WTC11 (cell line): ENCODE data around the gene VTN. TPM values are rescaled to one million over a fixed set of nuclear protein-coding genes. Genes with fewer than 3 reads are reported as not detected.

ENCODE experiments used
- ARID4B ChIP-seq: sonication (generic); formaldehyde crosslinking; IDR thresholded peaks from 2 replicates; pipeline ENCODE4 v1.8.0; 2023; ENCODE audit warnings: missing genetic modification reagents, mild to moderate bottlenecking, borderline replicate concordance
- ATF6 ChIP-seq: sonication (generic); formaldehyde crosslinking; IDR thresholded peaks from 2 replicates; pipeline ENCODE4 v1.8.1; 2023; ENCODE audit warnings: mild to moderate bottlenecking, missing genetic modification reagents
- E2F4 ChIP-seq: sonication (generic); formaldehyde crosslinking; IDR thresholded peaks from 2 replicates; pipeline ENCODE4 v1.8.1; 2022; ENCODE audit warnings: low read depth, mild to moderate bottlenecking, moderate library complexity, missing genetic modification reagents, borderline replicate concordance
- ESRRA ChIP-seq: sonication (generic); formaldehyde crosslinking; IDR thresholded peaks from 2 replicates; pipeline ENCODE4 v1.8.1; 2022; ENCODE audit warnings: mild to moderate bottlenecking, missing genetic modification reagents, borderline replicate concordance
- FOXK1 ChIP-seq: sonication (generic); formaldehyde crosslinking; IDR thresholded peaks from 2 replicates; pipeline ENCODE4 v1.8.0; 2022; ENCODE audit warnings: mild to moderate bottlenecking, moderate library complexity, missing genetic modification reagents
- FOXP1 ChIP-seq: sonication (generic); formaldehyde crosslinking; IDR thresholded peaks from 2 replicates; pipeline ENCODE4 v1.8.0; 2022; ENCODE audit warnings: missing genetic modification reagents, mild to moderate bottlenecking, moderate library complexity, borderline replicate concordance
- HMGA2 ChIP-seq: fragments of 250-450 bp; sonication (Bioruptor Pico); IDR thresholded peaks from 2 replicates; pipeline ENCODE4 v1.4.0; 2021; ENCODE audit warnings: mild to moderate bottlenecking, moderate library complexity
- MLX ChIP-seq: sonication (generic); formaldehyde crosslinking; IDR thresholded peaks from 2 replicates; pipeline ENCODE4 v1.8.1; 2023; ENCODE audit warnings: mild to moderate bottlenecking, missing genetic modification reagents, moderate library complexity
- NFYB ChIP-seq: sonication (generic); formaldehyde crosslinking; conservative IDR thresholded peaks from 2 replicates; pipeline ENCODE4 v1.8.0; 2022; ENCODE audit warnings: low read depth, missing genetic modification reagents
- PREB ChIP-seq: sonication (generic); formaldehyde crosslinking; IDR thresholded peaks from 2 replicates; pipeline ENCODE4 v1.8.1; 2022; ENCODE audit warnings: mild to moderate bottlenecking, missing genetic modification reagents, moderate library complexity, borderline replicate concordance
- SMAD4 ChIP-seq: sonication (generic); formaldehyde crosslinking; IDR thresholded peaks from 2 replicates; pipeline ENCODE4 v1.8.0; 2022; ENCODE audit warnings: mild to moderate bottlenecking, missing genetic modification reagents
- SOX15 ChIP-seq: fragments of 250-450 bp; sonication (Bioruptor Pico); IDR thresholded peaks from 2 replicates; pipeline ENCODE4 v1.9.0; 2021; ENCODE audit warnings: mild to moderate bottlenecking
- STAT6 ChIP-seq: sonication (generic); formaldehyde crosslinking; conservative IDR thresholded peaks from 2 replicates; pipeline ENCODE4 v1.8.1; 2023; ENCODE audit warnings: mild to moderate bottlenecking, low read depth, missing genetic modification reagents, moderate library complexity
- USF1 ChIP-seq: sonication (generic); formaldehyde crosslinking; IDR thresholded peaks from 2 replicates; pipeline ENCODE4 v1.8.0; 2022; ENCODE audit warnings: mild to moderate bottlenecking, missing genetic modification reagents
- ZBTB21 ChIP-seq: sonication (generic); formaldehyde crosslinking; IDR thresholded peaks from 2 replicates; pipeline ENCODE4 v1.8.1; 2023; ENCODE audit warnings: mild to moderate bottlenecking, missing genetic modification reagents, borderline replicate concordance
- ZNF138 ChIP-seq: sonication (generic); formaldehyde crosslinking; conservative IDR thresholded peaks from 2 replicates; pipeline ENCODE4 v1.8.1; 2022; ENCODE audit warnings: mild to moderate bottlenecking, moderate library complexity, missing genetic modification reagents
- ZNF396 ChIP-seq: fragments of 250-450 bp; sonication (Bioruptor Pico); IDR thresholded peaks from 2 replicates; pipeline ENCODE4 v1.8.0; 2021; ENCODE audit warnings: mild to moderate bottlenecking, moderate library complexity, borderline replicate concordance
- ZNF423 ChIP-seq: fragments of 250-450 bp; sonication (Bioruptor Pico); IDR thresholded peaks from 2 replicates; pipeline ENCODE4 v2.1.2; 2022; ENCODE audit warnings: mild to moderate bottlenecking, moderate library complexity
- ZNF532 ChIP-seq: fragments of 250-450 bp; sonication (Bioruptor Pico); IDR thresholded peaks from 2 replicates; pipeline ENCODE4 v1.9.0; 2021; ENCODE audit warnings: mild to moderate bottlenecking, borderline replicate concordance
- total RNA-seq: library from RNA; stranded (reverse); gene quantifications from 3 replicates; pipeline ENCODE4 v1.2.3, GENCODE V29; 2021

Gene VTN
- total RNA-seq, 1 experiment from 2014 or later = 1.6 TPM

- no peak for TF ChIP-seq ZNF532 (CRISPR knock-in tag)
- TF ChIP-seq SOX15 (CRISPR knock-in tag) = no peak
- TF ChIP-seq ZNF396 (CRISPR knock-in tag) = no peak
- TF ChIP-seq NFYB (CRISPR knock-in tag) = peak; percentile 95
- no peak for TF ChIP-seq E2F4 (CRISPR knock-in tag)
- peak; percentile 83 for TF ChIP-seq FOXP1
- 0 out of 2 replicates have a peak, but pooled peaks have one; percentile 67 for TF ChIP-seq FOXK1 (CRISPR knock-in tag)
- TF ChIP-seq ARID4B = peak; percentile 80; the same call in 1 of the 2 replicates
- no peak for TF ChIP-seq MLX (CRISPR knock-in tag)
- TF ChIP-seq ESRRA (CRISPR knock-in tag) = 0 out of 2 replicates have a peak, but pooled peaks have one; percentile 12
- TF ChIP-seq ZNF423 = no peak
- TF ChIP-seq HMGA2 (CRISPR knock-in tag) = no peak
- no peak for TF ChIP-seq STAT6 (CRISPR knock-in tag)
- TF ChIP-seq ZNF138 (CRISPR knock-in tag) = no peak
- peak; percentile 62; the same call in 1 of the 2 replicates for TF ChIP-seq USF1 (CRISPR knock-in tag)
- TF ChIP-seq SMAD4 (CRISPR knock-in tag) = no peak; the same call in 1 of the 2 replicates
- no peak for TF ChIP-seq ZBTB21
- TF ChIP-seq PREB = no peak; the same call in 1 of the 2 replicates
- TF ChIP-seq ATF6 (CRISPR knock-in tag) = no peak
Measured at GRCh38 chr17:28318759-28319597, 51.1 kb downstream of the VTN start, which contains the start of gene TMEM97 (continued).
